ENCODE measurements around the gene LATS1.
A peak's percentile ranks its signal among the peaks of the same experiment; 100 is the strongest.

Gene LATS1

DNA sequence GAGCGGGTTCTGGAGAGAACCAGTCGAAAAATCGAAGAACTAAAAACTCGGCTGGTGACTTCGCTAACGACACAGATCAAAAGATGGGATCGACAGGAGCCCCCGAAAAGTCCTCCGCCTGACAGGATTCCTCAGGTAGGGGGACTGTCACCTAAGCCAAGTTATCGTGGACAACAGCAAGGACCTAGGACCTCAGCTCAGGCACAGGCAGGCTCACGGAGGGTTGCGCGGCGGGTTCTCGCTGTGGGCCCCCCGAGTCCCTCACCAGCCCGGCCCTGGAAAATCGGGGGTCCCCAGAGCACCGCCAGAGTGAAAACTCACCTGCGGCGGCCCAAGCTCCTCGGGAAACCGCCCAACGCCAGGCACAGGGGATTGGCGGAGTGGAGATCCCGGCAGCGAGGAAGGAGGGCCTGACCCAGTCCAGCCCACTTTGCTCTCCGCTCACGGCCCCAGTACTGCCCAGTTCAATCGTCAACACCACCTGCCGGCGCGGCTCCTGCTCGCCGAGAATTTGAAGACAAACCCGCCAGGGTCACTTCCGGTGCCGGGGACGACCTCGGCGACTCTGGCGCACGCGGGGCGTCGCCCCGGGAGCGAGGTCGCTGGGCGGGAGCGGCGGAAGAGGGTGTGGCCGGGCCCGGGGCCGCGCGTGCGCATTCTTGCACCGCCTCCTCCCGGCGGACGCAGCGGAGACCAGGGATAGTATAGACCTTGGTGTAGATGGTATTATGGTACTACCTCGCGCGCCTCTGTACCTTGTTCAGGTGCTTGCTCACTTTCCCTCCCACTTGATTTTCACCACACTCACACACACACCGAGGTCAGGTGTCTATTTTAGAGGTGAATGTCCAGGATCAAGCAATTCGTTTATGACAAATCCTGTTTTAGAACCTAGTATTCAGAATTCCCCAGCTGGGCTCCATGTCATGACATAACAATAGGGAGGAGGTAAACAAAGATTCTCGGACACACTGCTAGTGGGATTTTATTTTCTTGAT, 69.5 kb downstream of the LATS1 start, which contains the start of gene KATNA1:
TSS of gene KATNA1 (minus strand) at position 567 of the 998 bp plus-strand sequence. CDS start 10,167 bp downstream, outside the sequence.
- peak; percentile 81 for DNase-seq

DNA sequence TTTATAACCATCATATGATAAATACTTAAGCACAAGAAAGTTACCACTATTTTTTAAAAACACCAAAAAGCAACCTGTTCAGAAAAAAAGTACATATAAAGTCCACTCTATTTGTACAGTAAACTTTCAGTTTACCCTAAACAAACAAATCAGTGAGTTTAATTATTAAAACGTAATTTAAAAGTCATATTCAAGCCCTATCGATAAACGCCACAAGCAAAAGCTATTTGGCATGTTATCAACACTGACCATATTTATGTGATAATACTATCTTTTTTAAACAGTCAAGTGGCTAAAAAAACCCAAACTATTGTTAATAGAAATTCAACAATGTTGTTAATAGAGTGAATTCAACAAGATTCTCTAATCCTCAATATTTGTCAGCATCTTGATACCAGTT, 71.3 kb downstream of the LATS1 start:
- DNase-seq, result no peak

DNA sequence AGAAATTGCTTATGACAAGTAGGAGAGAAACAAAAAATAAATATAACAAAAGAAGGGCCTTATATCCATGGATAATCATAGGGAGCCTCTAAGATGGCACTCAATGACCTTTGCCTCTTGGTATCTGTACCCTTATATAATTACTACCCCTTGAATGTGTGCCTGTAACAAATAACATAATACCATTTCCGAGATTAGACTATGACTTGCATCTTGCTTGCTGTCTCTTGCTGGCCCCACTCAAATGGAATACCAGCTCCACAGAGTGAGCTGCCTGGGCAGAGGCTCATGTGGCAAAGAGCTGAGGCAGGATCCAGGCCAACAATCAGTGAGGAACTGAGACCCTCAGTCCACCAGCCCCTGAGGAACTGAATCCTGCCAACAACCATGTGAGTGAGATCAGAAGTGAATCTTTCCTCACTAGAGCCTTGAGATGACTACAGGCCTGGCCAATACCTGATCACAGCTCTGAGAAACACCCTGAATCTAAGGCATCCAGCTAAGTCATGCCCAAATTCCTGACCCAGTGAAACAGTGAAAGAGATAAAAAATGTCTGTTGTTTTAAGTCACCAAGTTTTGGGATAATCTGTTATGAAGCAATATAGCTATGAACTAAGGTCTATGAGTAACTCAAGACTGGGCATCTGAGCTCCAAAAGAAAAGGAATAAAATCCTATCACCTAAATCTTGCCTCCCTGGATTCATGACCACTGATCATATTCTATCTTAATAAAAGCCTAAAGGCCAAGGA, 74.9 kb downstream of the LATS1 start:
- DNase-seq, result no peak

GRCh38 chr6:149636124-149636523, 81.8 kb downstream of the LATS1 start:
- DNase-seq, result no peak

DNA sequence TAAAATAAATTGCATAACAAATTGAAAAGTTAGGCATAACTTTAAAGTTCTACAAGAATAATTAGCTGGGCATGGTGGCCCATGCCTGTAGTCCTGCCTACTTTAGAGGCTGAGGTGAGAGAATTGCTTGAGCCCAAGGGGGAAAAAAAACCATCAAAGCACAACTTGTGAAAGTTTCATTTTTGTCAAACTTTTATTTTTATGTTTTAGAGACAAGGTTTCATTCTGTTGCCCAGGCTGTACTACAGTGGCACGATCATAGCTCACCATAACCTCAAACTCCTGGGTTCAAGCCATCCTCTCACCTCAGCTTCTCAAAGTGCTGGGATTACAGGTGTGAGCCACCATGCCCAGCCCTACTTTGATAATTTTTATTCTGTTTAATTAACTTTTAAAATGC, 83.6 kb downstream of the LATS1 start:
- no peak for DNase-seq

DNA sequence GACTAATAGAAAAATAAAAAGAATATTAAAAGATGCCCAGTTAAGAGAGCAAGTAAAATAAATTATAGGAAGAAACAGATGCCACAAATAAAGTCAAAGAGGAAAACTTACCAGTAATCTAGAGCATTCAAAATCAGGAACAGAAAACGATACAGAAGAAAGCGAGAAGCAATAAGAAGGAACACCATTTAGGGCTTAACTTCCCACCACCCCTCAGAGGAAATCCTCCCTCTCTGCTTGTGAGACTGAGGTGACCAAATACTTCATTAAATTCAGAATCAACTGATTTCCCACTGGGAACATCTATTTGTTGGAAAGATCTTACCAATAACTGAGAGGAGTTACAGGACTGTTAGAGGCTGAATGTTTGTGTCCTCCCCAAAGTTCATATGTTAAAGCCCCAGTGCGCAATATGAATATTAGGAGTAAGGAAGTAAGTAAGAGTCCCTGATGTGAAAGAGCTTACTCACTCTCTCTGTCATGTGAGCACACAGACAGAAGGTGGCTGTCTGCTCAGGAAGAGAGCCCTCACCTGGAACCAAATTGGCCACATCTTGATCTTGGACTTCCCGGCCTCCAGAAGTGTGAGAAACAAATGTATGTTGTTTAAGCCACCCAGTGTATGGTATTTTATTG, 88.9 kb downstream of the LATS1 start:
- DNase-seq, result no peak

DNA sequence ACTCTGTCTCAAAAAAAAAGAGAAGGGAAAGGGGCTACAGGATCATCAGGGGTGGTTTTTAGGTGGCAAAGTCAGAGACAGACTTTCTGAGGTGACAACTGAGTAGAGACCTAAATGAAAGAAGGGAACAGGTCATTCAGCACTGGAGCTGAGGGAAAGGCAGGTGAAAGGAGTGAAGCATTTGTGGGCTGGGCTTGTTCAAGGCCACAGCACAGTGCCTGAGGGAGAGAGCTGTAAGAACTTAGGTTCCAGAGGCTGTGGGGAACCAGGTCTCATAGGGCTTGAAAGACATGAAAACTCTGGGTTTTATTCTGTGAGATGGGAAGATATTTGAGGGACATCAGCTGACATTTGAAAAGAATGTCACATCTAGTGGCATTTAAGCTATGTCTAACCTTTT, 90.2 kb downstream of the LATS1 start:
- no peak for DNase-seq

- DNase-seq, result no peak
Observed at GRCh38 chr6:149615805-149616204, 102.1 kb downstream of the LATS1 start.

DNA sequence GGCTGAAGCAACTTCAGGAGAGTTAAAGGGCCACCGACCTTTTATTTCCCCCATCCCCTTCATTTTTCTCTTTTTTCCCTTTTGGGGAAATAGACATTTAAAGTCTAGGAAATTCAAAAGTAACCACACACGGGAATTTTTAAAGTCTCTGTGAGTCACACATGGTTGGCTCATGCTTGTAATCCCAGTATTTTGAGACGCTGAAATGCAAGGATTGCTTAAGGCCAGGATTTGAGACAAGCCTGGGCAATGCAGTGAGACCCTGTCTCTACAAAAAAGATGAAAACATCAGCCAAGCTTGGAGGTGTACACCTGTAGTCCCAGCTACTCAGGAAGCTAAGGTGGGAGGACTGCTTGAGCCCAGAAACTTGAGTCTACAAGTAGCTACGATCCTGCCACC, 103.6 kb downstream of the LATS1 start:
- no peak for DNase-seq

GRCh38 chr6:149608381-149608982, 109.4 kb downstream of the LATS1 start:
- no peak for DNase-seq
